Activated CD4-positive, alpha-beta memory T cell treated with anti-CD3 and anti-CD28 coated beads, Interleukin-2, amount 10 ng/mL, durations not matched to agents 7 days and 5 days (primary cell): ENCODE data around the gene DEFB116. TPM values are rescaled to one million over a fixed set of nuclear protein-coding genes. Genes with fewer than 3 reads are reported as not detected.
"Not testable (repeated sequence)": the region's sequence is repeated elsewhere in the genome, so short reads cannot be mapped to it uniquely, and the experiment has no call there.

Source experiments
- CTCF ChIA-PET: fragments of 350-600 bp; sonication (Branson Sonifier 250); formaldehyde crosslinking; loops from one replicate; lab custom pipeline; 2021; ENCODE audit warnings: antibody characterized with exemption, inconsistent platforms; lab: Charles Lee
- POLR2A ChIA-PET: fragments of 350-600 bp; sonication (Branson Sonifier 250); formaldehyde crosslinking; loops from one replicate; lab custom pipeline; 2021; ENCODE audit warnings: antibody characterized with exemption; lab: Charles Lee
- DNase-seq: peaks from one replicate; pipeline ENCODE4 v3.0.0-alpha.2; 2020
- H3K27ac Mint-ChIP-seq: one replicate; pipeline ENCODE4 v1.8.0; 2021; ENCODE audit warnings: mild to moderate bottlenecking, mixed read lengths
- H3K27me3 Mint-ChIP-seq: one replicate; pipeline ENCODE4 v1.8.0; 2021; ENCODE audit warnings: mixed read lengths
- H3K36me3 Mint-ChIP-seq: one replicate; pipeline ENCODE4 v1.8.0; 2021; ENCODE audit warnings: low read depth, mixed read lengths
- H3K4me1 Mint-ChIP-seq: one replicate; pipeline ENCODE4 v1.8.0; 2021; ENCODE audit warnings: mixed read lengths
- H3K4me3 Mint-ChIP-seq: one replicate; pipeline ENCODE4 v1.8.0; 2021; ENCODE audit warnings: mild to moderate bottlenecking, mixed read lengths
- H3K9me3 Mint-ChIP-seq: one replicate; pipeline ENCODE4 v1.8.0; 2021; ENCODE audit warnings: mixed read lengths
- total RNA-seq, 2 experiments: library from RNA; stranded (reverse); gene quantifications; one replicate each; pipeline ENCODE4 v1.2.3, GENCODE V29; 2021

Gene DEFB116, protein sequence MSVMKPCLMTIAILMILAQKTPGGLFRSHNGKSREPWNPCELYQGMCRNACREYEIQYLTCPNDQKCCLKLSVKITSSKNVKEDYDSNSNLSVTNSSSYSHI
- total RNA-seq: not detected

- Mint-ChIP-seq H3K36me3 (no peaks in the 10 kb centered on the region), H3K4me3 (no peak within 1 kb of the TSS), H3K4me1 (no peaks in the 10 kb centered on the region), H3K27me3 (no peaks in the 10 kb centered on the region), H3K9me3 (no peaks in the 10 kb centered on the region), H3K27ac (no peak within 1 kb of the TSS)
- no peak for DNase-seq
- ChIA-PET CTCF (no interaction called here), POLR2A (no interaction called here)
Measured at GRCh38 chr20:31308535-31309162, at the start of gene DEFB116. DEFB116 (minus strand) TSS chr20:31308585; CDS start chr20:31308585, 0 bp downstream.

GRCh38 chr20:31355981-31356380, 47.6 kb upstream of the DEFB116 start:
- Mint-ChIP-seq H3K4me1 (no peaks in the 10 kb centered on the region), H3K36me3 (no peaks in the 10 kb centered on the region), H3K4me3 (no peak overlapping the region), H3K27ac (no peak overlapping the region), H3K9me3 (peaks cover 3% of the 10 kb centered on the region), H3K27me3 (peaks cover 1% of the 10 kb centered on the region)
- POLR2A ChIA-PET: no interaction called here
- no peak for DNase-seq
- CTCF ChIA-PET: no interaction called here

- CTCF ChIA-PET: no interaction called here
Measured at GRCh38 chr20:31341470-31341869, 33.1 kb upstream of the DEFB116 start.

DNA sequence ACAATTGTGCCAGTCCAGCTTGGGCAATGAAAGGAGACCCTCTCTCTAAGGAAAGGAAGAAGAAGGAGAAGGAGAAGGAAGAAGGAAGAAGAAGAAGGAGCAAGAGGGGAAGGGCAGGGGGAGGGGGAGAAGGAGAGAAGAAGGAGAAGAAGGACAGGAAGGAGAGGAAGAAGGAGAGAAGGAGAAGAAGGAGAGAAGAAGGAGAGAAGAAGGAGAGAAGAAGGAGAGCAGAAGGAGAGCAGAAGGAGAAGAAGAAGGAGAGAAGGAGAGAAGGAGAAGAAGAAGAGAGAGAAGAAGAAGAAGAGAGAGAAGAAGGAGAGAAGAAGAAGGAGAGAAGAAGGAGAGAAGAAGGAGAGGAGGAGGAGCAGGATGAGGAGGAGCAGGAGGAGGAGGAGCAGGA, 22.5 kb upstream of the DEFB116 start:
- no peak for DNase-seq
- POLR2A ChIA-PET: no interaction called here
- Mint-ChIP-seq H3K4me1 (no peaks in the 10 kb centered on the region), H3K4me3 (no peak overlapping the region), H3K36me3 (no peaks in the 10 kb centered on the region), H3K27ac (no peak overlapping the region), H3K9me3 (peaks cover 3% of the 10 kb centered on the region), H3K27me3 (no peaks in the 10 kb centered on the region)
- CTCF ChIA-PET: no interaction called here

More at GRCh38 chr20:31341470-31341869, 33.1 kb upstream of the DEFB116 start:
- H3K9me3 Mint-ChIP-seq: no peaks in the 10 kb centered on the region
- no peak for DNase-seq
- no peak overlapping the region for H3K4me3 Mint-ChIP-seq
- no peak overlapping the region for H3K27ac Mint-ChIP-seq
- H3K36me3 Mint-ChIP-seq: no peaks in the 10 kb centered on the region
- H3K27me3 Mint-ChIP-seq: no peaks in the 10 kb centered on the region
- H3K4me1 Mint-ChIP-seq: no peaks in the 10 kb centered on the region
- POLR2A ChIA-PET: no interaction called here

- Mint-ChIP-seq H3K9me3 (no peaks in the 10 kb centered on the region), H3K27me3 (no peaks in the 10 kb centered on the region), H3K4me3 (no peak overlapping the region), H3K36me3 (no peaks in the 10 kb centered on the region), H3K27ac (no peak overlapping the region), H3K4me1 (no peaks in the 10 kb centered on the region)
- ChIA-PET CTCF (no interaction called here), POLR2A (no interaction called here)
- no peak for DNase-seq
Measured at GRCh38 chr20:31322504-31322903, 14.1 kb upstream of the DEFB116 start.

GRCh38 chr20:31284964-31285363, 23.4 kb downstream of the DEFB116 start:
- H3K36me3 Mint-ChIP-seq, H3K27ac Mint-ChIP-seq, H3K4me1 Mint-ChIP-seq, DNase-seq, H3K27me3 Mint-ChIP-seq, CTCF ChIA-PET, H3K4me3 Mint-ChIP-seq, POLR2A ChIA-PET: not testable (repeated sequence)
- H3K9me3 Mint-ChIP-seq: peaks cover 14% of the 10 kb centered on the region

- Mint-ChIP-seq H3K4me1 (no peaks in the 10 kb centered on the region), H3K27ac (no peak overlapping the region), H3K27me3 (no peaks in the 10 kb centered on the region), H3K4me3 (no peak overlapping the region), H3K9me3 (peaks cover 12% of the 10 kb centered on the region), H3K36me3 (no peaks in the 10 kb centered on the region)
- DNase-seq: no peak
- ChIA-PET CTCF (no interaction called here), POLR2A (no interaction called here)
Measured at GRCh38 chr20:31278178-31278577, 30.2 kb downstream of the DEFB116 start.

DNA sequence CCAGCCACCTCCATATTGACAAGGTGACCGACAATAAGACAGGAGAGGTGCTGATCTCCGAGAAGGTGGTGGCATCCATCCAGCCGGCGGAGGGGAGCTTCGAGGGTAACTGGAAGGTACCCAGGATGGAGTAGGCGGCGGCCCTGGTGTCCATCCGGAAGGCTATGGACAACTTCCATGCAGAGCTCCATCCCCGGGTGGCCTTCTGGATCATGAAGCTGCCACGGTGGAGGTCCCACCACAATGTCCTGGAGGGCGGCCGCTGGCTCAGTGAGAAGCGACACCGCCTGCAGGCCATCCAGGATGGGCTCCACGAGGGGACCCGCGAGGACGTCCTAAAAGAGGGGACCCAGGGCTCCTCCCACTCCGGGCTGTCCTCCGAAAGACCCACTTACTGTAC, 33.9 kb downstream of the DEFB116 start:
- no peaks in the 10 kb centered on the region for H3K4me1 Mint-ChIP-seq
- no peaks in the 10 kb centered on the region for H3K27me3 Mint-ChIP-seq
- ChIA-PET POLR2A (no interaction called here), CTCF (no interaction called here)
- no peak for DNase-seq
- H3K36me3 Mint-ChIP-seq: no peaks in the 10 kb centered on the region
- H3K27ac Mint-ChIP-seq: no peak overlapping the region
- H3K4me3 Mint-ChIP-seq: no peak overlapping the region
- H3K9me3 Mint-ChIP-seq: peaks cover 33% of the 10 kb centered on the region

DNA sequence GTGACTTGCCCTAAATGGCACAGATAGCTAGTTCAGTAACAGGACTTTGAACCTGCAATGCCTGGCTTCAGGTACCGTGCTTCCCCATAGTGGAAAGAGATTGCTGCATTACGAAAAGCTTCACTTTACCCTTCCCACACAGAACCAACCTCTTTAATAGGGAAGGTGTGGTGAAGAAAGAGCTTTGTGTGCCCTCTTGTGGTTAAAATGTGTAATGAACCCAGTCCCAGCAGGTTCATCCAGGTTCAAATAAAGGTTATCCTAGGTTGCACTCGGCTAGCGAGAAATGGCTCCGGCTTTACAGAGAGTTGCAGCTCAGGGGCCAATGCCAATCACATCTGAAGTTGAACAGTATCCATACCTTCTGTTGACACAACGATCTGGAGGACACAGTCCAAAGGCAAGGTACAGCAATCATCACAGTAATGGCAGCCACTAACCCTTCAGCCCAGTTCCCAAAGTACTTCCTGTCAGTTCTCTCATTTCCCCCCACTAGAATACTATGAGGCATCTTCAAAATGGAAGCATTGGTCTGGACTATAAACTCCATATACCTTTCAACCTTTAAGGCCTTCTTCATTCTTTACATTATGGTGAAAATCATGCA, 48.0 kb downstream of the DEFB116 start:
- no peaks in the 10 kb centered on the region for H3K36me3 Mint-ChIP-seq
- DNase-seq: no peak
- H3K27ac Mint-ChIP-seq: no peak overlapping the region
- peaks cover 9% of the 10 kb centered on the region for H3K9me3 Mint-ChIP-seq
- no peaks in the 10 kb centered on the region for H3K4me1 Mint-ChIP-seq
- POLR2A ChIA-PET: no interaction called here
- no peaks in the 10 kb centered on the region for H3K27me3 Mint-ChIP-seq
- H3K4me3 Mint-ChIP-seq: no peak overlapping the region
- CTCF ChIA-PET: interaction anchor here (1.1 kb wide), 1 partner anchor 243 kb away, joined by 3 read pairs; no protein-coding TSS in a partner anchor

GRCh38 chr20:31257364-31257763, 51.0 kb downstream of the DEFB116 start, which contains the start of gene DEFB115:
DEFB115 (plus strand) TSS chr20:31257664; CDS start chr20:31257664, 0 bp downstream.
- Mint-ChIP-seq H3K36me3 (no peaks in the 10 kb centered on the region), H3K27ac (no peak within 1 kb of the TSS), H3K4me3 (no peak within 1 kb of the TSS), H3K4me1 (no peaks in the 10 kb centered on the region), H3K27me3 (no peaks in the 10 kb centered on the region), H3K9me3 (peaks cover 12% of the 10 kb centered on the region)
- ChIA-PET POLR2A (no interaction called here), CTCF (no interaction called here)
- no peak for DNase-seq

GRCh38 chr20:31256959-31257358, 51.4 kb downstream of the DEFB116 start:
- CTCF ChIA-PET: no interaction called here
- peaks cover 12% of the 10 kb centered on the region for H3K9me3 Mint-ChIP-seq

More at GRCh38 chr20:31256959-31257358, 51.4 kb downstream of the DEFB116 start:
- DNase-seq: no peak
- Mint-ChIP-seq H3K4me3 (no peak overlapping the region), H3K4me1 (no peaks in the 10 kb centered on the region), H3K36me3 (no peaks in the 10 kb centered on the region), H3K27ac (no peak overlapping the region), H3K27me3 (no peaks in the 10 kb centered on the region)
- POLR2A ChIA-PET: no interaction called here
